K562 (cell line): ENCODE data around the gene RPS6KA4. TPM values are rescaled to one million over a fixed set of nuclear protein-coding genes. Genes with fewer than 3 reads are reported as not detected.

Experiments
- ATAC-seq: fragments of 200-7000 bp; cut with Tn5 transposase; 3 replicates; pipeline ENCODE4 v1.9.1; 2020; ENCODE audit warnings: moderate library complexity
- BruUV-seq: library from RNA; stranded (reverse); fragments of 400-500 nt; replicated peaks from 2 replicates; lab custom pipeline; 2021; lab: Mats Ljungman, UMichigan
- CTCF ChIA-PET: fragments of 300-600 bp; formaldehyde crosslinking; extraction: SDS; loops from one replicate; lab custom pipeline; 2021; ENCODE audit warnings: low intra/inter-chr PET ratio; lab: Yijun Ruan, JAX
- POLR2A ChIA-PET: fragments of 300-600, 350-650 bp; sonication (Branson Sonifier 250); formaldehyde crosslinking; extraction: SDS; loops from one replicate; lab custom pipeline; 2021; ENCODE audit warnings: antibody characterized with exemption, inconsistent platforms; lab: Yijun Ruan, JAX
- DNase-seq, 4 experiments: peaks; one replicate each; pipeline versions ENCODE4 v3.0.0 to v3.0.0-alpha.2; 2011 to 2018; ENCODE audit warnings: low spot score in 3 of 4, mixed read lengths in 3 of 4; ENCODE audit errors: extremely low read depth in 1 of 4
- FAIRE-seq: peaks from 2 replicates; lab custom pipeline; 2011; peaks lifted over from hg19 to GRCh38; lab: Jason Lieb, UNC
- H2AFZ ChIP-seq: 2 replicates; pipeline ENCODE4 v1.6.0; 2011; ENCODE audit warnings: low read depth, low read length, control low read depth, inconsistent platforms
- H3K27ac ChIP-seq: fragments of 200-600 bp; 3 replicates; pipeline ENCODE4 v1.8.0; 2011; ENCODE audit warnings: low read depth, mild to moderate bottlenecking, control low read depth, inconsistent platforms, low read length, moderate library complexity, mixed read lengths; ENCODE audit errors: extremely low read depth
- H3K27me3 ChIP-seq, 2 experiments: fragments of 300-600 bp in 1 of 2; 2 replicates in 1 of 2; 3 replicates in 1 of 2; pipeline versions ENCODE4 v1.6.0 to v1.8.0; 2011; ENCODE audit warnings: inconsistent platforms in 2 of 2, low read length in 2 of 2, mild to moderate bottlenecking in 1 of 2, mixed read lengths in 1 of 2, moderate library complexity in 1 of 2; ENCODE audit not compliant: control insufficient read depth in 2 of 2, insufficient read depth in 2 of 2
- H3K36me3 ChIP-seq: fragments of 300-600 bp; 3 replicates; pipeline ENCODE4 v1.8.0; 2011; ENCODE audit warnings: mild to moderate bottlenecking, low read length, inconsistent platforms; ENCODE audit not compliant: control insufficient read depth, insufficient read depth
- H3K4me1 ChIP-seq, 2 experiments: fragments of 200-600 bp in 1 of 2; replicated peaks in 1 of 2; 2 replicates in 1 of 2; 3 replicates in 1 of 2; pipeline versions ENCODE4 v1.5.1 to v1.8.0; 2011; ENCODE audit warnings: inconsistent platforms in 2 of 2, low read length in 2 of 2, mild to moderate bottlenecking in 1 of 2, mixed read lengths in 1 of 2, moderate library complexity in 1 of 2; ENCODE audit not compliant: control insufficient read depth in 2 of 2, insufficient read depth in 2 of 2
- H3K4me2 ChIP-seq: 2 replicates; pipeline ENCODE4 v1.6.1; 2011; ENCODE audit warnings: low read length, control low read depth, inconsistent platforms, mixed read lengths; ENCODE audit not compliant: insufficient read depth
- H3K4me3 ChIP-seq: fragments of 200-600 bp; sonication (generic), shearing (Covaris generic); 2 replicates; pipeline ENCODE4 v1.5.1; 2016; ENCODE audit warnings: control low read depth, inconsistent platforms
- H3K79me2 ChIP-seq: fragments of 200-600 bp; 3 replicates; pipeline ENCODE4 v1.8.0; 2011; ENCODE audit warnings: low read length, inconsistent platforms; ENCODE audit not compliant: control insufficient read depth, insufficient read depth
- H3K9ac ChIP-seq, 2 experiments: 2 replicates each; pipeline versions ENCODE4 v1.6.0 to v1.6.1; 2011; ENCODE audit warnings: low read depth in 2 of 2, low read length in 2 of 2, control low read depth in 1 of 2, inconsistent platforms in 1 of 2, mild to moderate bottlenecking in 1 of 2, mixed read lengths in 1 of 2; ENCODE audit not compliant: insufficient read depth in 1 of 2
- H3K9me1 ChIP-seq: one replicate; pipeline ENCODE4 v1.6.0; 2011; ENCODE audit warnings: inconsistent platforms, mild to moderate bottlenecking, low read length, moderate library complexity; ENCODE audit not compliant: control insufficient read depth, insufficient read depth
- H3K9me3 ChIP-seq: replicated peaks from 2 replicates; pipeline ENCODE4 v1.5.1; 2011; ENCODE audit warnings: low read depth, low read length, inconsistent platforms; ENCODE audit not compliant: control insufficient read depth, insufficient read depth
- H4K20me1 ChIP-seq: replicated peaks from 2 replicates; pipeline ENCODE4 v1.6.1; 2011; ENCODE audit warnings: low read length, inconsistent platforms, mixed read lengths; ENCODE audit not compliant: control insufficient read depth, insufficient read depth
- ATF1 ChIP-seq, 2 experiments: fragments of 450-650 bp in 1 of 2; IDR thresholded peaks; 2 replicates each; pipeline ENCODE4 v1.6.1; 2016; ENCODE audit warnings: missing compliant biosample characterization in 1 of 2, missing genetic modification characterization in 1 of 2
- DMBX1 ChIP-seq: fragments of 250-450 bp; sonication (Bioruptor Pico); IDR thresholded peaks from 2 replicates; pipeline ENCODE4 v1.8.0; 2022; ENCODE audit warnings: inconsistent platforms, mild to moderate bottlenecking, moderate library complexity, borderline replicate concordance
- EGR1 ChIP-seq: fragments of 450-650 bp; conservative IDR thresholded peaks from 2 replicates; pipeline ENCODE4 v1.6.1; 2017; ENCODE audit warnings: mild to moderate bottlenecking
- IRF9 ChIP-seq: fragments of 450-650 bp; IDR thresholded peaks from 2 replicates; pipeline ENCODE4 v1.6.1; 2016; ENCODE audit warnings: missing biosample characterization, missing genetic modification characterization
- ZNF239 ChIP-seq: fragments of 250-450 bp; sonication (Bioruptor Pico); IDR thresholded peaks from 2 replicates; pipeline ENCODE4 v1.4.0; 2020; ENCODE audit warnings: mild to moderate bottlenecking
- WGBS: fragments of 100-300 bp; shearing (Covaris generic); methylation state at CpG from one replicate; pipeline ENCODE4 v1.1.6; 2016; ENCODE audit warnings: low coverage, mixed read lengths; ENCODE audit not compliant: insufficient coverage; ENCODE audit errors: missing lambda C conversion rate; 5-methylcytosine and 5-hydroxymethylcytosine counted together
- in situ Hi-C: fragments of 300-500 bp; cut with MboI; formaldehyde crosslinking; loops from 4 replicates; pipeline ENCODE4 v1.15.0; 2018; ENCODE audit warnings: inconsistent platforms, mixed read lengths
- intact Hi-C: fragments of 100-400 bp; cut with micrococcal nuclease; formaldehyde crosslinking; loops from 2 replicates; pipeline ENCODE4 v1.14.2; 2022
- polyA plus RNA-seq, 8 experiments: library from polyadenylated mRNA; depleted of rRNA in 4 of 8; stranded (reverse) in 5 of 8; unstranded in 3 of 8; fragments of >200 nt; fragmentation: Nextera tagmentation in 2 of 8; fragmentation: Illumina TruSeq in 1 of 8; extraction: Ambion mirVana in 2 of 8; extraction: Trizol in 1 of 8; gene quantifications; 2 replicates each; pipeline versions ENCODE4 v1.2.1 to v1.2.3, GENCODE V29; 2011 to 2014; ENCODE audit warnings: inconsistent platforms in 1 of 8, missing spikeins in 1 of 8
- total RNA-seq, 7 experiments: library from RNA; depleted of rRNA in 6 of 7; stranded (reverse); fragments of >200 nt in 6 of 7; fragmentation: Illumina TruSeq in 2 of 7; extraction: Trizol in 2 of 7; gene quantifications; 2 replicates each; pipeline versions ENCODE4 v1.2.1 to v1.2.3, GENCODE V29; 2011 to 2021; ENCODE audit warnings: low replicate concordance in 1 of 7
- TF ChIP-seq, protein P1 (sequence below): fragments of 450-650 bp; conservative IDR thresholded peaks from 2 replicates; pipeline ENCODE4 v1.6.1; 2016; ENCODE audit warnings: missing genetic modification characterization, low read depth, mild to moderate bottlenecking, missing compliant biosample characterization, moderate library complexity
- TF ChIP-seq, protein P2 (sequence below): IDR thresholded peaks from 2 replicates; pipeline ENCODE4 v1.6.1; 2011; ENCODE audit warnings: borderline replicate concordance, low read depth, mild to moderate bottlenecking, moderate library complexity, low read length; ENCODE audit not compliant: insufficient read depth, poor library complexity, severe bottlenecking

RPS6KA4 gene
- total and polyA plus RNA-seq, 9 of the 15 experiments (the other 6 are each of a cell fraction or from before 2014, with no cell fraction given), result 0.15 to 23.8 (median 9.8) TPM

GRCh38 chr11:64413417-64413816, 54.5 kb downstream of the RPS6KA4 start (continued):
- TF ChIP-seq, protein P1, sequence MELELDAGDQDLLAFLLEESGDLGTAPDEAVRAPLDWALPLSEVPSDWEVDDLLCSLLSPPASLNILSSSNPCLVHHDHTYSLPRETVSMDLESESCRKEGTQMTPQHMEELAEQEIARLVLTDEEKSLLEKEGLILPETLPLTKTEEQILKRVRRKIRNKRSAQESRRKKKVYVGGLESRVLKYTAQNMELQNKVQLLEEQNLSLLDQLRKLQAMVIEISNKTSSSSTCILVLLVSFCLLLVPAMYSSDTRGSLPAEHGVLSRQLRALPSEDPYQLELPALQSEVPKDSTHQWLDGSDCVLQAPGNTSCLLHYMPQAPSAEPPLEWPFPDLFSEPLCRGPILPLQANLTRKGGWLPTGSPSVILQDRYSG (tag), result 0 out of 2 replicates have a peak, but pooled peaks have one; percentile 39
- TF ChIP-seq IRF9, result peak; percentile 63; the same call in 1 of the 2 replicates
- TF ChIP-seq ZNF239, result no peak
- 0 out of 2 replicates have a peak, but pooled peaks have one; percentile 18 for TF ChIP-seq DMBX1
- no peak for TF ChIP-seq ATF1 (CRISPR knock-in tag; IDR thresholded peaks at IDR 0.05)
- TF ChIP-seq ATF1 (tag; IDR thresholded peaks at IDR 0.05), result 0 out of 2 replicates have a peak, but pooled peaks have one; percentile 9
- TF ChIP-seq, all 486 proteins: peak for 19

- peaks cover 10 to 20% of the 10 kb centered on the region in 2 experiments; a peak in 4 of 5 replicates for H3K27me3 ChIP-seq
- no peak overlapping the region for H3K4me2 ChIP-seq
- no peaks in the 10 kb centered on the region for H3K9me3 ChIP-seq
- H3K4me1 ChIP-seq, result no peaks in the 10 kb centered on the region
- ATAC-seq (no peak), DNase-seq (no peak), FAIRE-seq (no peak)
- CTCF ChIA-PET, result no interaction called here
- H3K79me2 ChIP-seq, result no peaks in the 10 kb centered on the region
- no peaks in the 10 kb centered on the region for H4K20me1 ChIP-seq
- no peak overlapping the region for H2AFZ ChIP-seq
- H3K4me3 ChIP-seq, result no peak overlapping the region
- in situ Hi-C loops (no loop called here), intact Hi-C loops (no loop called here)
- H3K36me3 ChIP-seq, result no peaks in the 10 kb centered on the region
- POLR2A ChIA-PET, result interaction anchor here (0.6 kb wide), 1 partner anchor 9 kb away, joined by 3 read pairs; no protein-coding TSS in a partner anchor
- no peak overlapping the region for H3K27ac ChIP-seq
- TF ChIP-seq, protein P2, sequence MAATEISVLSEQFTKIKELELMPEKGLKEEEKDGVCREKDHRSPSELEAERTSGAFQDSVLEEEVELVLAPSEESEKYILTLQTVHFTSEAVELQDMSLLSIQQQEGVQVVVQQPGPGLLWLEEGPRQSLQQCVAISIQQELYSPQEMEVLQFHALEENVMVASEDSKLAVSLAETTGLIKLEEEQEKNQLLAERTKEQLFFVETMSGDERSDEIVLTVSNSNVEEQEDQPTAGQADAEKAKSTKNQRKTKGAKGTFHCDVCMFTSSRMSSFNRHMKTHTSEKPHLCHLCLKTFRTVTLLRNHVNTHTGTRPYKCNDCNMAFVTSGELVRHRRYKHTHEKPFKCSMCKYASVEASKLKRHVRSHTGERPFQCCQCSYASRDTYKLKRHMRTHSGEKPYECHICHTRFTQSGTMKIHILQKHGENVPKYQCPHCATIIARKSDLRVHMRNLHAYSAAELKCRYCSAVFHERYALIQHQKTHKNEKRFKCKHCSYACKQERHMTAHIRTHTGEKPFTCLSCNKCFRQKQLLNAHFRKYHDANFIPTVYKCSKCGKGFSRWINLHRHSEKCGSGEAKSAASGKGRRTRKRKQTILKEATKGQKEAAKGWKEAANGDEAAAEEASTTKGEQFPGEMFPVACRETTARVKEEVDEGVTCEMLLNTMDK, result no peak
- TF ChIP-seq EGR1, result peak; percentile 45; the same call in 1 of the 2 replicates
- WGBS, result 38% methylated on average over 7 of the region's 10 CpGs
- H3K9me1 ChIP-seq, result no peaks in the 10 kb centered on the region
- BruUV-seq, result no TSS peak
- H3K9ac ChIP-seq, result peak overlapping the region in 1 of 2 experiments; percentile 1; a peak in 1 of 4 replicates
Observed at GRCh38 chr11:64415286-64415685, 56.3 kb downstream of the RPS6KA4 start.
